OCI-LY7 (cell line): ENCODE measurements around the gene LRRC18. TPM values are rescaled to one million over a fixed set of nuclear protein-coding genes. Genes with fewer than 3 reads are reported as not detected.

Source experiments
- BruUV-seq: library from RNA; stranded (reverse); fragments of 400-500 nt; replicated peaks from 2 replicates; lab custom pipeline; 2021; lab: Mats Ljungman, UMichigan
- CTCF ChIA-PET: fragments of 300-600 bp; sonication (Branson Sonifier 250); formaldehyde crosslinking; loops from one replicate; lab custom pipeline; 2022; ENCODE audit warnings: antibody characterized with exemption; ENCODE audit not compliant: unreplicated experiment; lab: Charles Lee
- POLR2A ChIA-PET: fragments of 300-600 bp; sonication (Branson Sonifier 250); formaldehyde crosslinking; loops from one replicate; lab custom pipeline; 2022; ENCODE audit warnings: antibody characterized with exemption; lab: Charles Lee
- DNase-seq: peaks from one replicate; pipeline ENCODE4 v3.0.0-alpha.2; 2015; ENCODE audit warnings: low spot score
- H2AFZ ChIP-seq: fragments of 200-600 bp; sonication (generic), shearing (Covaris generic); 2 replicates; pipeline ENCODE4 v1.6.1; 2014; ENCODE audit warnings: mild to moderate bottlenecking, antibody characterized with exemption, low read length, moderate library complexity
- H3K27ac ChIP-seq: fragments of 200-600 bp; sonication (generic); 2 replicates; pipeline ENCODE4 v1.5.1; 2014; ENCODE audit warnings: mixed run types, low read depth, mild to moderate bottlenecking, moderate library complexity, low read length, inconsistent platforms; ENCODE audit not compliant: poor library complexity, severe bottlenecking
- H3K36me3 ChIP-seq: fragments of 200-600 bp; sonication (generic); 2 replicates; pipeline ENCODE4 v1.6.1; 2014; ENCODE audit warnings: mild to moderate bottlenecking, antibody characterized with exemption, low read length, moderate library complexity, mixed read lengths; ENCODE audit not compliant: insufficient read depth
- H3K4me1 ChIP-seq: fragments of 200-600 bp; sonication (generic); 2 replicates; pipeline ENCODE4 v1.5.1; 2014; ENCODE audit warnings: mild to moderate bottlenecking, low read length; ENCODE audit not compliant: insufficient read depth, poor library complexity, severe bottlenecking
- H3K4me2 ChIP-seq: fragments of 200-600 bp; sonication (generic); 2 replicates; pipeline ENCODE4 v1.6.1; 2014; ENCODE audit warnings: mild to moderate bottlenecking, low read length
- H3K4me3 ChIP-seq: fragments of 200-600 bp; sonication (generic); 2 replicates; pipeline ENCODE4 v1.5.1; 2014; ENCODE audit warnings: mild to moderate bottlenecking, low read depth, low read length; ENCODE audit not compliant: poor library complexity, severe bottlenecking
- H3K79me2 ChIP-seq: fragments of 200-600 bp; sonication (generic); 2 replicates; pipeline ENCODE4 v1.6.1; 2016; ENCODE audit warnings: low read depth, mild to moderate bottlenecking, low read length, moderate library complexity, mixed read lengths; ENCODE audit not compliant: insufficient read depth
- H3K9me2 ChIP-seq: fragments of 200-600 bp; sonication (generic); 2 replicates; pipeline ENCODE4 v1.6.1; 2016; ENCODE audit warnings: mild to moderate bottlenecking, low read length, mixed read lengths; ENCODE audit not compliant: insufficient read depth
- H3K9me3 ChIP-seq: fragments of 200-600 bp; sonication (generic); 2 replicates; pipeline ENCODE4 v1.6.1; 2014; ENCODE audit warnings: mild to moderate bottlenecking, mixed run types, low read length, mixed read lengths
- H4K20me1 ChIP-seq: fragments of 200-600 bp; sonication (generic); 2 replicates; pipeline ENCODE4 v1.6.1; 2014; ENCODE audit warnings: mild to moderate bottlenecking, antibody characterized with exemption, low read length, moderate library complexity, mixed read lengths; ENCODE audit not compliant: insufficient read depth
- CTCF ChIP-seq: fragments of 200-600 bp; sonication (generic); conservative IDR thresholded peaks from 2 replicates; pipeline ENCODE4 v1.5.1; 2014; ENCODE audit warnings: mild to moderate bottlenecking, antibody characterized with exemption, low read length, moderate library complexity, mixed read lengths
- EZH2phosphoT487 ChIP-seq: fragments of 200-600 bp; sonication (generic); IDR thresholded peaks from 2 replicates; pipeline ENCODE4 v1.6.1; 2018; ENCODE audit warnings: low read depth, borderline replicate concordance, mild to moderate bottlenecking, mixed run types, antibody characterized with exemption, low read length, moderate library complexity, mixed read lengths
- intact Hi-C: fragments of 100-400 bp; cut with micrococcal nuclease; formaldehyde crosslinking; loops from one replicate; pipeline ENCODE4 v1.10.0; 2022; ENCODE audit not compliant: unreplicated experiment
- total RNA-seq, 2 experiments: library from RNA; depleted of rRNA in 1 of 2; stranded (reverse); fragments of >200 nt in 1 of 2; shearing (Covaris generic) in 1 of 2; gene quantifications; 2 replicates each; pipeline ENCODE4 v1.2.3, GENCODE V29; 2014 to 2022

Gene LRRC18
- total RNA-seq, 2 experiments from 2014 or later, result not detected

GRCh38 chr10:48983648-48984351 lies 44.2 kb upstream of the LRRC18 start:
- no peak overlapping the region for H3K4me2 ChIP-seq
- no peak overlapping the region for H2AFZ ChIP-seq
- TF ChIP-seq EZH2phosphoT487, result no peak
- peak; percentile 71 for TF ChIP-seq CTCF
- peaks cover 14% of the 10 kb centered on the region for H3K4me1 ChIP-seq
- H3K79me2 ChIP-seq, result no peaks in the 10 kb centered on the region
- no peaks in the 10 kb centered on the region for H3K9me3 ChIP-seq
- H3K36me3 ChIP-seq, result peaks cover 34% of the 10 kb centered on the region; the same call in 1 of the 2 replicates
- H4K20me1 ChIP-seq, result no peaks in the 10 kb centered on the region
- intact Hi-C loops, result loop anchor here (5.0 kb wide), 2 partner anchors 424 to 529 kb away; no protein-coding TSS in a partner anchor
- no peak overlapping the region for H3K4me3 ChIP-seq
- CTCF ChIA-PET, result no interaction called here
- no TSS peak for BruUV-seq
- POLR2A ChIA-PET, result no interaction called here
- peak; percentile 60 for DNase-seq
- no peaks in the 10 kb centered on the region for H3K9me2 ChIP-seq
- H3K27ac ChIP-seq, result no peak overlapping the region

- POLR2A ChIA-PET, result no interaction called here
- H3K4me2 ChIP-seq, result no peak overlapping the region
- H3K4me3 ChIP-seq, result no peak overlapping the region
- H3K36me3 ChIP-seq, result peaks cover 46% of the 10 kb centered on the region
- H3K9me2 ChIP-seq, result no peaks in the 10 kb centered on the region
- no peak for TF ChIP-seq CTCF
- TF ChIP-seq EZH2phosphoT487, result no peak
- no peak for DNase-seq
- no peaks in the 10 kb centered on the region for H3K79me2 ChIP-seq
- H3K27ac ChIP-seq, result no peak overlapping the region
- H3K9me3 ChIP-seq, result no peaks in the 10 kb centered on the region
- no TSS peak for BruUV-seq
- peaks cover 12% of the 10 kb centered on the region for H3K4me1 ChIP-seq
- no peaks in the 10 kb centered on the region for H4K20me1 ChIP-seq
- no peak overlapping the region for H2AFZ ChIP-seq
- CTCF ChIA-PET, result no interaction called here
- intact Hi-C loops, result loop anchor here (5.0 kb wide), 2 partner anchors 425 to 530 kb away; no protein-coding TSS in a partner anchor
These were observed 42.9 kb upstream of the LRRC18 start for GRCh38 chr10:48982584-48982983.

DNA sequence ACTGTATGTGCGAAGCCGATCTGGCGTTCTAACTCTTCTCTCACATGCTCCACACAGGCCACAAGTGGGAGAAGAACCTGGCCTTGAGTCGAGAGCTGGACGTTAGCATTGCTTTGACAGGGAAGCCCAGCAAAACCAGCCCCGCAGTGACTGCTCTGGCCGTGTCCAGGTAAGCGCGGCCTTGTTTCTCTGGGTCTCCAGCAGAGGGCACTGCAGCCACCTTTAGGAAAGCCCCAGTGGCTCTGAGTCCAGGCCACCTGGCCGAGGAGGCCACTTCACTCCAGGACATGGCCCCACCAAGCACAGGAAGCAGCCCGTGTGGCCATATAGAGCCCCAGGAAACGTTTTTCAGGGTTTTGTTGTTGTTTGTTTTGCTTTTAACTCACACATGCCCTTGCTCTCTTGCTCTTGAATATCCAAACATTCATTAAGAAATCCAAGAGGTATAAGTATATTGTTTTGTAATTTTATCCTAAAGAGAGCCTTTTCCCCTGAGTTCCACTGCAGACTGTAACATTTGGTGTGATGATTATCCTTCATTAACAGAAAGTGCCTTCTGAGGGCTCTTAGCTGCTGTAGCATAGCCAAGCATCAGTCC lies 41.8 kb upstream of the LRRC18 start:
- no peaks in the 10 kb centered on the region for H4K20me1 ChIP-seq
- TF ChIP-seq EZH2phosphoT487 (no peak), CTCF (peak; percentile 96)
- no peak overlapping the region for H2AFZ ChIP-seq
- no peaks in the 10 kb centered on the region for H3K9me2 ChIP-seq
- H3K9me3 ChIP-seq, result no peaks in the 10 kb centered on the region
- H3K4me3 ChIP-seq, result no peak overlapping the region
- ChIA-PET POLR2A (no interaction called here), CTCF (no interaction called here)
- H3K4me2 ChIP-seq, result no peak overlapping the region
- H3K4me1 ChIP-seq, result peaks cover 11% of the 10 kb centered on the region
- intact Hi-C loops, result loop anchor here (1.0 to 5.0 kb wide), 5 partner anchors 71 to 531 kb away; no protein-coding TSS in a partner anchor
- peaks cover 56% of the 10 kb centered on the region for H3K36me3 ChIP-seq
- no peaks in the 10 kb centered on the region for H3K79me2 ChIP-seq
- no peak overlapping the region for H3K27ac ChIP-seq
- DNase-seq, result peak; percentile 74
- BruUV-seq, result no TSS peak
